Prostate gland (tissue), 2 donors: ENCODE measurements around the gene PAPLN. TPM values are rescaled to one million over a fixed set of nuclear protein-coding genes. Genes with fewer than 3 reads are reported as not detected.

Experiments
- DNase-seq: peaks from one replicate; pipeline ENCODE4 v3.0.0-alpha.2; 2019; ENCODE audit warnings: low spot score
- H3K27ac ChIP-seq, 2 donors: fragments of 200-600 bp; sonication (generic); 2 replicates each; pipeline ENCODE4 v1.5.1; 2017 to 2019
- H3K27me3 ChIP-seq: fragments of 200-600 bp; sonication (generic); replicated peaks from 2 replicates; pipeline ENCODE4 v1.5.1; 2019; ENCODE audit not compliant: insufficient read depth
- H3K36me3 ChIP-seq, 2 donors: fragments of 200-600 bp; sonication (generic); 1 replicate in 1 of 2; 2 replicates in 1 of 2; pipeline versions ENCODE4 v1.5.1 to v1.8.1; 2017 to 2019
- H3K4me1 ChIP-seq: fragments of 200-600 bp; sonication (generic); replicated peaks from 2 replicates; pipeline ENCODE4 v1.5.1; 2019
- H3K4me3 ChIP-seq, 2 donors: fragments of 200-600 bp; sonication (generic); 2 replicates each; pipeline ENCODE4 v1.5.1; 2017 to 2019
- H3K9me3 ChIP-seq: fragments of 200-600 bp; sonication (generic); 2 replicates; pipeline ENCODE4 v1.5.1; 2017
- POLR2A ChIP-seq: fragments of 450-650 bp; IDR thresholded peaks from one replicate; pipeline ENCODE4 v1.6.1; 2016; ENCODE audit warnings: antibody characterized with exemption, mild to moderate bottlenecking
- POLR2AphosphoS5 ChIP-seq: sonication (generic); formaldehyde crosslinking; IDR thresholded peaks from one replicate; pipeline ENCODE4 v1.6.1; 2017; ENCODE audit warnings: antibody characterized with exemption
- WGBS: methylation state at CpG from one replicate; pipeline ENCODE4 v1.1.5; 2018; 5-methylcytosine and 5-hydroxymethylcytosine counted together
- intact Hi-C: fragments of 100-400 bp; cut with DNase I; formaldehyde crosslinking; loops from one replicate; pipeline ENCODE4 v1.14.2; 2022
- total RNA-seq, 2 donors: library from RNA; depleted of rRNA; stranded (reverse); fragments of >200 nt; gene quantifications; one replicate each; pipeline ENCODE4 v1.1.0, GENCODE V29; 2016
- TF ChIP-seq, protein P1 (sequence below), 4 experiments: fragments of 200-600 bp in 2 of 4; fragments of 450-650 bp in 2 of 4; sonication (generic) in 2 of 4; IDR thresholded peaks; 1 replicate in 3 of 4; 2 replicates in 1 of 4; pipeline ENCODE4 v1.5.1; 2016 to 2019; ENCODE audit warnings: antibody characterized with exemption in 4 of 4, mild to moderate bottlenecking in 2 of 4, moderate library complexity in 2 of 4

PAPLN gene
- total RNA-seq, 2 donors from 2014 or later: 10.7 to 33.1 TPM

DNA sequence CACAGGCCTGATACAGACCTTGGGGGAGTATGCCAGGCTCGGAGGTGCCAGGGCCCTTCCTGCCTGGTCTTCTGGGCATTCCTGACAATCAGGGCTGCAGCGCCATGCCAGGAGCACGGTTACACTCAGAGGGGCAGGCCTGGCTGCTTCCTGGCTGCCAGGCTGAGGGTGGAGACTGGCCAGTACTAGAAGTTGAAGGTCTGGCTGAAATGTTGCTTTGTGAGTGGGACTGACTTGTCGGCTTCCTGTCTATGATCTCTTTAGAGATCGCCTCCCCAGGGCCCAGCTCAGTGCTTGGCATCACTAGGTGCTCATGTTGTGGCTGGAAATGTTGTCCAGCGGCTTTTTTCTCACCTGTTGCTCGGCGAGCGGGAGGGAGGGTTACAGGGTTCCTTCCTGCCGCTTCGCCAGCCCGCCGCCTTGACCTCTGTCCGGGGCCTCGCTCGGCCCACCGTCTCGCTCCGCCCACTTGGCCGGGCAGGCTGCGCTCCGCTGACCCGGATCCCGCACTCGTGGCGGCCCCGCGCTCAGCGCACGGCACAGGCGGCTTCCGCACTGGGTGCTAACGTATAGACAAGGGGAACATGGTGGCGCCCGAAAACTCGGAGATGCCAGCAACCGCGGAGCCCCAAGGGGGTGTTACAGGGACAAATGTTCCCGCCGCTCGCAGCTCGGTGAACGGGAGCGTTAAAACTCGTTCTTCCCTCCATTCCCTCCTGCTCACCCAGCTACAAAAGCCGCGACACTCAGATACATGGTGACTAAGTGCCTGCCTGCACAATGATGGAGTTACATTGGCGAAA lies 32.6 kb downstream of the PAPLN start:
- H3K27ac ChIP-seq: peak overlapping the region; percentile 23
- intact Hi-C loops: no loop called here

DNA sequence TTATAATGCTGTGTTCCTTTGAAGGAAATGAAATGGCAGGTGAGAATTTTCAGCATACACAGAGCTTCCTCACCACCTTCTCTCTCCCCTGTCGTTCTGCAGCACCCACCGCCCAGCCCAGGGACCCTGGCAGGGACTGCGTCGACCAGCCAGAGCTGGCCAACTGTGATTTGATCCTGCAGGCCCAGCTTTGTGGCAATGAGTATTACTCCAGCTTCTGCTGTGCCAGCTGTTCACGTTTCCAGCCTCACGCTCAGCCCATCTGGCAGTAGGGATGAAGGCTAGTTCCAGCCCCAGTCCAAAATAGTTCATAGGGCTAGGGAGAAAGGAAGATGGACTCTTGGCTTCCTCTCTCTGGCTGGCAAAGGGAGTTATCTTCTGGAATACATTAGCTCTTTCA lies 35.1 kb downstream of the PAPLN start:
- no peak for DNase-seq
- TF ChIP-seq POLR2AphosphoS5 (no peak), POLR2A (no peak)
- TF ChIP-seq, protein P1, sequence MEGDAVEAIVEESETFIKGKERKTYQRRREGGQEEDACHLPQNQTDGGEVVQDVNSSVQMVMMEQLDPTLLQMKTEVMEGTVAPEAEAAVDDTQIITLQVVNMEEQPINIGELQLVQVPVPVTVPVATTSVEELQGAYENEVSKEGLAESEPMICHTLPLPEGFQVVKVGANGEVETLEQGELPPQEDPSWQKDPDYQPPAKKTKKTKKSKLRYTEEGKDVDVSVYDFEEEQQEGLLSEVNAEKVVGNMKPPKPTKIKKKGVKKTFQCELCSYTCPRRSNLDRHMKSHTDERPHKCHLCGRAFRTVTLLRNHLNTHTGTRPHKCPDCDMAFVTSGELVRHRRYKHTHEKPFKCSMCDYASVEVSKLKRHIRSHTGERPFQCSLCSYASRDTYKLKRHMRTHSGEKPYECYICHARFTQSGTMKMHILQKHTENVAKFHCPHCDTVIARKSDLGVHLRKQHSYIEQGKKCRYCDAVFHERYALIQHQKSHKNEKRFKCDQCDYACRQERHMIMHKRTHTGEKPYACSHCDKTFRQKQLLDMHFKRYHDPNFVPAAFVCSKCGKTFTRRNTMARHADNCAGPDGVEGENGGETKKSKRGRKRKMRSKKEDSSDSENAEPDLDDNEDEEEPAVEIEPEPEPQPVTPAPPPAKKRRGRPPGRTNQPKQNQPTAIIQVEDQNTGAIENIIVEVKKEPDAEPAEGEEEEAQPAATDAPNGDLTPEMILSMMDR (IDR thresholded peaks at IDR 0.05): no peak
- 65% methylated on average over 6 of the region's 6 CpGs for WGBS
- H3K36me3 ChIP-seq: no peaks in the 10 kb centered on the region
- H3K4me3 ChIP-seq: no peak overlapping the region
- no peaks in the 10 kb centered on the region for H3K4me1 ChIP-seq
- intact Hi-C loops: no loop called here
- H3K27me3 ChIP-seq: no peaks in the 10 kb centered on the region
- H3K27ac ChIP-seq: no peak overlapping the region
- H3K9me3 ChIP-seq: no peaks in the 10 kb centered on the region

More for the DNA sequence above, 32.6 kb downstream of the PAPLN start:
- Histone ChIP-seq H3K9me3 (no peaks in the 10 kb centered on the region), H3K4me3 (peak overlapping the region; percentile 27 to 30), H3K4me1 (no peaks in the 10 kb centered on the region), H3K36me3 (no peaks in the 10 kb centered on the region), H3K27me3 (no peaks in the 10 kb centered on the region)
- TF ChIP-seq POLR2AphosphoS5: no peak
- TF ChIP-seq, protein P1 (IDR thresholded peaks at IDR 0.05): no peak
- no peak for TF ChIP-seq POLR2A
- DNase-seq: no peak
- 4% methylated on average over 48 of the region's 48 CpGs for WGBS

DNA sequence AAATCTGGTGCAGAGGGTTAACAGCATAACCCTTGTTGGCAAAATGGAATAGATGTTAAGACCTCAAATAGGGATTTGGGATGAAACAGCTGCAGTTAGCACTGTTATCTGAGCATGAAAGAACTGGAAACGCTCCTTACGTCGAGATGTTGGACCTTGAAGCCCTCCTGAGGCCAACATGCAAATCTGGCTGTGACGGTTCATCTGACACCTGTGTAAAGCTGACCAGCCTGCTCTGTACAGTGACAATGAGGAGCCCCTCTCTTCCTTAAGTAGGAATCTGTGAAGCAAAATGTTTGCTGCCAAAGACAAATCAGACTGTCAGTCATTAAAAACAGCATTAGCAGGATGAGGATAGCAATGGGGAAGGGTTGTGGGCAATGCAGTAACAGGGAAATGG lies 36.5 kb downstream of the PAPLN start:
- Histone ChIP-seq H3K4me3 (no peak overlapping the region), H3K27me3 (no peaks in the 10 kb centered on the region), H3K4me1 (no peaks in the 10 kb centered on the region), H3K9me3 (no peaks in the 10 kb centered on the region), H3K27ac (no peak overlapping the region), H3K36me3 (no peaks in the 10 kb centered on the region)
- no peak for DNase-seq
- TF ChIP-seq POLR2AphosphoS5 (no peak), POLR2A (no peak)
- TF ChIP-seq, protein P1 (IDR thresholded peaks at IDR 0.05): no peak
- intact Hi-C loops: no loop called here
- WGBS: 71% methylated on average over 4 of the region's 4 CpGs

DNA sequence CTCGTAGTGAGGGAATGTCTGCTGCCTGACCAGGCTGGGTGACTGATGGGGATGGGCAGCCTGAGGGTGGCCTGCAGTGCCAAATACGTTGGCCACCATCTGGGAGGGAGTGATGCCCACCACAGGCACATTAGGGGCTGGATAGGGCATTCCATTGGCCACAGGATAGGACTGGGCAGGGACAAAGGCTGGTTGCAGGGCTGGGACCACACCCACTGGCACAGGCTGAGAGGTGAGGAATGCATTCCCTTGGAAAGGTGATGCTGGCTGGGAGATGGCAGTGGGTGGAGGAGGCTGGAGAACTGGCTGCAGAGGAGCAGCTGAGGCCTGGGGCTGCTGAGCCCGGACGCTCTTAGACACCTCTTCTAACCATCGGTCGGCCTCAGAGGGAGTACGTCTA lies 39.5 kb downstream of the PAPLN start:
- WGBS: 91% methylated on average over 7 of the region's 7 CpGs
- H3K36me3 ChIP-seq: no peaks in the 10 kb centered on the region

More for the DNA sequence above, 39.5 kb downstream of the PAPLN start:
- DNase-seq: no peak
- H3K9me3 ChIP-seq: no peaks in the 10 kb centered on the region
- H3K27ac ChIP-seq: no peak overlapping the region
- TF ChIP-seq, protein P1 (IDR thresholded peaks at IDR 0.05): no peak
- TF ChIP-seq POLR2AphosphoS5 (no peak), POLR2A (no peak)
- H3K27me3 ChIP-seq: no peaks in the 10 kb centered on the region
- no peaks in the 10 kb centered on the region for H3K4me1 ChIP-seq
- H3K4me3 ChIP-seq: no peak overlapping the region
- intact Hi-C loops: no loop called here
